ENCODE measurements around the gene ACKR2. TPM values are rescaled to one million over a fixed set of nuclear protein-coding genes. Genes with fewer than 3 reads are reported as not detected.

Gene ACKR2
- polyA plus RNA-seq, 1 of the 3 experiments (the other 2 are of a cell fraction) = 0.10 TPM

GRCh38 chr3:42867138-42867537 is 57.9 kb downstream of the ACKR2 start:
- peaks cover 0 to 14% of the 10 kb centered on the region in 2 experiments; a peak in 1 of 4 replicates for H3K4me1 ChIP-seq (ENCODE audit: control insufficient read depth in 1 of 2, insufficient read depth in 2 of 2, low read depth in 1 of 2, low read length in 1 of 2)
- H3K4me3 ChIP-seq (ENCODE audit: low read depth in 2 of 2, low read length in 1 of 2) = no peak overlapping the region
- no peaks in the 10 kb centered on the region for H3K36me3 ChIP-seq (replicated peaks in 1 of 2; ENCODE audit: control insufficient read depth in 1 of 2, insufficient read depth in 2 of 2, low read length in 1 of 2)
- H3K4me2 ChIP-seq = no peak overlapping the region
- ChIA-PET CTCF (no interaction called here), POLR2A (no interaction called here)
- peaks cover 13% of the 10 kb centered on the region; the same call in 1 of the 2 replicates for H3K27me3 ChIP-seq (ENCODE audit: insufficient read depth)
- no peaks in the 10 kb centered on the region for H3K9me2 ChIP-seq
- WGBS (ENCODE audit: low lambda C conversion rate) = 69% methylated on average over 7 of the region's 7 CpGs
- H3F3A ChIP-seq (replicated peaks; ENCODE audit: insufficient read depth) = no peaks in the 10 kb centered on the region
- no peak overlapping the region for H2AFZ ChIP-seq (ENCODE audit: low read depth)
- TF ChIP-seq FOSL2 (IDR thresholded peaks at IDR 0.05; ENCODE audit: borderline replicate concordance, low read depth) = no peak
- TF ChIP-seq ELF1 (IDR thresholded peaks at IDR 0.05) = no peak
- TF ChIP-seq NFIC (IDR thresholded peaks at IDR 0.05; ENCODE audit: borderline replicate concordance) = no peak
- TF ChIP-seq SIN3A (IDR thresholded peaks at IDR 0.05; ENCODE audit: borderline replicate concordance, low read depth, low read length) = no peak
- TF ChIP-seq RCOR1 (IDR thresholded peaks at IDR 0.05; ENCODE audit: low read length) = no peak
- TF ChIP-seq TCF12 (IDR thresholded peaks at IDR 0.05) = no peak
- TF ChIP-seq RFX5 (IDR thresholded peaks at IDR 0.05; ENCODE audit: low read length) = no peak
- no peak for TF ChIP-seq NRF1 (IDR thresholded peaks at IDR 0.05; ENCODE audit: low read depth, low read length)
- no peak for TF ChIP-seq EZH2phosphoT487 (IDR thresholded peaks at IDR 0.05; ENCODE audit: borderline replicate concordance, low read depth)
- no peak overlapping the region for H3K9ac ChIP-seq
- no peaks in the 10 kb centered on the region for H3K9me3 ChIP-seq
- no peak for DNase-seq
- no peaks in the 10 kb centered on the region for H4K20me1 ChIP-seq (ENCODE audit: insufficient read depth)
- H3K79me2 ChIP-seq (ENCODE audit: insufficient read depth) = no peaks in the 10 kb centered on the region
- H3K27ac ChIP-seq (ENCODE audit: low read depth in 2 of 2, low read length in 1 of 2) = no peak overlapping the region

DNA sequence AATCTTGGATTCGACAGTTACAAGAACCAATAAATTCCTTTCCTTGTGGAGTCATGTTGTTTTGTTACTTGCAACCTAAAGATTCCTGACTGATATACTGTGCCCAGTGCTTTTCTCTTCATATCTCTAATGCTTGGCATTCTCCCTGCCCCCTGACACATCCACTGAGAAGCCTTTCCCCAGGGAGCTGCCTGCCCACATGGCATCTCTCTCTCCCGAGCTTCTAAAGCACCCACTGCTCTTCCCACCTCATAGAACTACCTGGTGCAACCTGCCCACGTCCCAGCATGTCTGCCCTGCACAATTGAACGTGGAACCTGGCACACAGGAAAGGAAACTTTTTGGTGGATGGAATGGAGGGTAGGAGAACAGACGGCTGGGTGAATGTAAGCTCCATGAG is 59.6 kb downstream of the ACKR2 start:
- Histone ChIP-seq H3K79me2 (ENCODE audit: insufficient read depth) (no peaks in the 10 kb centered on the region), H4K20me1 (ENCODE audit: insufficient read depth) (no peaks in the 10 kb centered on the region), H2AFZ (ENCODE audit: low read depth) (no peak overlapping the region), H3K36me3 (replicated peaks in 1 of 2; ENCODE audit: control insufficient read depth in 1 of 2, insufficient read depth in 2 of 2, low read length in 1 of 2) (no peaks in the 10 kb centered on the region), H3K4me2 (no peak overlapping the region), H3K9me2 (no peaks in the 10 kb centered on the region), H3K4me3 (ENCODE audit: low read depth in 2 of 2, low read length in 1 of 2) (no peak overlapping the region), H3K4me1 (ENCODE audit: control insufficient read depth in 1 of 2, insufficient read depth in 2 of 2, low read depth in 1 of 2, low read length in 1 of 2) (peaks cover 0 to 22% of the 10 kb centered on the region in 2 experiments; a peak in 1 of 4 replicates), H3K27ac (ENCODE audit: low read depth in 2 of 2, low read length in 1 of 2) (no peak overlapping the region), H3K9me3 (no peaks in the 10 kb centered on the region), H3F3A (replicated peaks; ENCODE audit: insufficient read depth) (no peaks in the 10 kb centered on the region), H3K27me3 (ENCODE audit: insufficient read depth) (peaks cover 19% of the 10 kb centered on the region; the same call in 1 of the 2 replicates), H3K9ac (no peak overlapping the region)
- POLR2A ChIA-PET = no interaction called here
- 20% methylated on average over 5 of the region's 5 CpGs for WGBS (ENCODE audit: low lambda C conversion rate)
- TF ChIP-seq MEF2A (IDR thresholded peaks at IDR 0.05; ENCODE audit: borderline replicate concordance, low read depth) (no peak), NRF1 (IDR thresholded peaks at IDR 0.05; ENCODE audit: low read depth, low read length) (no peak), CTCF (IDR thresholded peaks at IDR 0.05) (no peak), RCOR1 (IDR thresholded peaks at IDR 0.05; ENCODE audit: low read length) (no peak), POLR2AphosphoS5 (IDR thresholded peaks at IDR 0.05; ENCODE audit: low read depth, low read length) (no peak), TAF1 (IDR thresholded peaks at IDR 0.05; ENCODE audit: borderline replicate concordance, low read depth, low read length) (no peak), FOSL2 (IDR thresholded peaks at IDR 0.05; ENCODE audit: borderline replicate concordance, low read depth) (no peak), EZH2phosphoT487 (IDR thresholded peaks at IDR 0.05; ENCODE audit: borderline replicate concordance, low read depth) (no peak), FOXJ3 (CRISPR knock-in tag; IDR thresholded peaks at IDR 0.05) (no peak), FOXM1 (IDR thresholded peaks at IDR 0.05; ENCODE audit: low read depth) (no peak), EP300 (IDR thresholded peaks at IDR 0.05; ENCODE audit: borderline replicate concordance in 1 of 2, low read depth in 1 of 2, low read length in 1 of 2) (no peak), TEAD4 (IDR thresholded peaks at IDR 0.05; ENCODE audit: borderline replicate concordance, insufficient read depth) (no peak), RAD21 (IDR thresholded peaks at IDR 0.05; ENCODE audit: low read length) (no peak), RFX5 (IDR thresholded peaks at IDR 0.05; ENCODE audit: low read length) (no peak), GABPA (IDR thresholded peaks at IDR 0.05; ENCODE audit: low read depth) (no peak), TCF12 (IDR thresholded peaks at IDR 0.05) (no peak), NFIC (IDR thresholded peaks at IDR 0.05; ENCODE audit: borderline replicate concordance) (no peak), JUND (IDR thresholded peaks at IDR 0.05) (no peak)
- CTCF ChIA-PET = interaction anchor here (0.9 to 7.5 kb wide), 5 partner anchors 13 to 93 kb away, joined by 3 to 42 read pairs (median 5); no protein-coding TSS in a partner anchor
- no peak for DNase-seq
